Spleen (tissue), 7 donors: ENCODE data around the gene CDK1.

Experiments used
- POLR2A ChIP-seq, 3 donors: fragments of 450-650 bp; IDR thresholded peaks; one replicate each; pipeline ENCODE4 v1.5.1; 2017; ENCODE audit warnings: antibody characterized with exemption in 3 of 3, mild to moderate bottlenecking in 1 of 3
- POLR2AphosphoS5 ChIP-seq, 3 donors: sonication (generic); formaldehyde crosslinking; IDR thresholded peaks; one replicate each; pipeline ENCODE4 v1.5.1; 2017; ENCODE audit warnings: antibody characterized with exemption in 3 of 3
- TF ChIP-seq, protein P1 (sequence below), 11 experiments: fragments of 200-600 bp in 7 of 11; fragments of 450-650 bp in 4 of 11; sonication (generic) in 4 of 11; IDR thresholded peaks in 8 of 11; conservative IDR thresholded peaks in 3 of 11; 1 replicate in 7 of 11; 2 replicates in 4 of 11; pipeline versions ENCODE4 v1.4.0 to v1.8.0; 2016 to 2021; ENCODE audit warnings: antibody characterized with exemption in 11 of 11, inconsistent platforms in 4 of 11, mild to moderate bottlenecking in 1 of 11
- donor health status: DM: no; HTN: no; CAD: no; lungs with moderate emphysema.
- donor health status: DM: no; HTN: no; CAD: no.
- donor health status: DM: no; HTN: no; CAD: no.

DNA sequence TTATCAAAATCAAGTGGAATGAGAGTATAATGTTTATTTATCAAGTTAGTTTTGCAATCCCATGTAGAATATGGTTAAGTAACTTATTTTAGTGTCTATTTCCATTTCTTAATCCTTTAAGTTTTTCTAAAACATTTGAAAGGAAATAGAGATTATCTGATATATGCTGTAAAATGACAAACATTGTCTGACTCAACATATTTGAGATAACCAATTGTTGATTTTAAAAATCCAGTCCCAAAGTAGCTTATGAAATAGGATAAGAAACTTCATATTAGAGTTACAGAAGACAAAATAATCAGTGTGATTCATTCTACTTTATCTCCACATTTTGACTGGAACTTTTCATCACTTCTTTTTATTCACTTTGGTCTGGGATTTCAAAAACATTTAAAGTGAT, 38.7 kb upstream of the CDK1 start:
- TF ChIP-seq, protein P1, sequence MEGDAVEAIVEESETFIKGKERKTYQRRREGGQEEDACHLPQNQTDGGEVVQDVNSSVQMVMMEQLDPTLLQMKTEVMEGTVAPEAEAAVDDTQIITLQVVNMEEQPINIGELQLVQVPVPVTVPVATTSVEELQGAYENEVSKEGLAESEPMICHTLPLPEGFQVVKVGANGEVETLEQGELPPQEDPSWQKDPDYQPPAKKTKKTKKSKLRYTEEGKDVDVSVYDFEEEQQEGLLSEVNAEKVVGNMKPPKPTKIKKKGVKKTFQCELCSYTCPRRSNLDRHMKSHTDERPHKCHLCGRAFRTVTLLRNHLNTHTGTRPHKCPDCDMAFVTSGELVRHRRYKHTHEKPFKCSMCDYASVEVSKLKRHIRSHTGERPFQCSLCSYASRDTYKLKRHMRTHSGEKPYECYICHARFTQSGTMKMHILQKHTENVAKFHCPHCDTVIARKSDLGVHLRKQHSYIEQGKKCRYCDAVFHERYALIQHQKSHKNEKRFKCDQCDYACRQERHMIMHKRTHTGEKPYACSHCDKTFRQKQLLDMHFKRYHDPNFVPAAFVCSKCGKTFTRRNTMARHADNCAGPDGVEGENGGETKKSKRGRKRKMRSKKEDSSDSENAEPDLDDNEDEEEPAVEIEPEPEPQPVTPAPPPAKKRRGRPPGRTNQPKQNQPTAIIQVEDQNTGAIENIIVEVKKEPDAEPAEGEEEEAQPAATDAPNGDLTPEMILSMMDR (IDR thresholded peaks at IDR 0.05 in 8 of 11, conservative IDR thresholded peaks at IDR 0.05 in 3 of 11), result no peak
- TF ChIP-seq POLR2AphosphoS5 (IDR thresholded peaks at IDR 0.05) (no peak), POLR2A (IDR thresholded peaks at IDR 0.05) (no peak)
